ENCODE data around the gene RPS6KB2. TPM values are rescaled to one million over a fixed set of nuclear protein-coding genes. Genes with fewer than 3 reads are reported as not detected.
"Not testable (repeated sequence)": the region's sequence is repeated elsewhere in the genome, so short reads cannot be mapped to it uniquely, and the experiment has no call there.

RPS6KB2 gene
- total RNA-seq, 2 experiments from 2014 or later, result 53.4 to 57.2 TPM

GRCh38 chr11:67419325-67420049 lies 8.8 kb upstream of the RPS6KB2 start:
- intact Hi-C loops (cut with DNase I, micrococcal nuclease), result loop anchor here in 1 of 2 experiments (2.0 kb wide), 1 partner anchor 17 kb away; the partner anchor contains the start of gene PTPRCAP
- peak overlapping the region; percentile 78 for H3K27ac Mint-ChIP-seq
- peaks cover 52% of the 10 kb centered on the region for H3K4me1 Mint-ChIP-seq
- no peaks in the 10 kb centered on the region for H3K36me3 Mint-ChIP-seq (ENCODE audit: low read depth)
- ChIA-PET CTCF (interaction anchor here (0.8 to 4.0 kb wide), 6 partner anchors 10 to 74 kb away, joined by 3 to 34 read pairs (median 4); partner anchors contain the start of genes PPP1CA and TBC1D10C), POLR2A (interaction anchor here (2.1 to 3.0 kb wide), 2 partner anchors 11 to 15 kb away, joined by 13 to 14 read pairs; partner anchors contain the start of gene TBC1D10C)
- no peaks in the 10 kb centered on the region for H3K27me3 Mint-ChIP-seq
- peak overlapping the region; percentile 76 for H3K4me3 Mint-ChIP-seq
- H3K9me3 Mint-ChIP-seq (ENCODE audit: low read depth), result no peaks in the 10 kb centered on the region
- ATAC-seq (no peak), DNase-seq (peak; percentile 32)

GRCh38 chr11:67420147-67420645 lies 8.1 kb upstream of the RPS6KB2 start:
- CTCF ChIA-PET, result interaction anchor here (0.6 to 4.0 kb wide), 6 partner anchors 11 to 40 kb away, joined by 3 to 34 read pairs (median 4); partner anchors contain the start of genes PPP1CA, PTPRCAP and TBC1D10C
- no peaks in the 10 kb centered on the region for H3K36me3 Mint-ChIP-seq (ENCODE audit: low read depth)
- H3K27me3 Mint-ChIP-seq, result no peaks in the 10 kb centered on the region
- H3K4me1 Mint-ChIP-seq, result peaks cover 50% of the 10 kb centered on the region
- DNase-seq (no peak), ATAC-seq (no peak)
- intact Hi-C loops (cut with DNase I, micrococcal nuclease), result loop anchor here in 1 of 2 experiments (2.0 kb wide), 1 partner anchor 17 kb away; the partner anchor contains the start of gene PTPRCAP
- peak overlapping the region; percentile 76 for H3K4me3 Mint-ChIP-seq
- H3K27ac Mint-ChIP-seq, result peak overlapping the region; percentile 78
- POLR2A ChIA-PET, result interaction anchor here (3.0 kb wide), 1 partner anchor 16 kb away, joined by 14 read pairs; the partner anchor contains the start of gene TBC1D10C
- no peaks in the 10 kb centered on the region for H3K9me3 Mint-ChIP-seq (ENCODE audit: low read depth)

- ATAC-seq (peak; percentile 92), DNase-seq (peak; percentile 99)
- H3K9me3 Mint-ChIP-seq (ENCODE audit: low read depth), result no peaks in the 10 kb centered on the region
- intact Hi-C loops (cut with DNase I, micrococcal nuclease), result loop anchor here (1.0 to 2.0 kb wide), 9 partner anchors 16 to 384 kb away; partner anchors contain the start of genes AIP (in 1 of the 2), PTPRCAP (in 1 of the 2), RAD9A (in 1 of the 2) and TMEM134 (in 1 of the 2)
- POLR2A ChIA-PET, result interaction anchor here (3.0 kb wide), 1 partner anchor 16 kb away, joined by 14 read pairs; the partner anchor contains the start of gene TBC1D10C
- CTCF ChIA-PET, result interaction anchor here (0.6 to 4.0 kb wide), 6 partner anchors 12 to 40 kb away, joined by 3 to 34 read pairs (median 4); partner anchors contain the start of genes PPP1CA, PTPRCAP and TBC1D10C
- no peaks in the 10 kb centered on the region for H3K36me3 Mint-ChIP-seq (ENCODE audit: low read depth)
- peaks cover 49% of the 10 kb centered on the region for H3K4me1 Mint-ChIP-seq
- H3K27me3 Mint-ChIP-seq, result no peaks in the 10 kb centered on the region
- peak overlapping the region; percentile 76 for H3K4me3 Mint-ChIP-seq
- peak overlapping the region; percentile 84 for H3K27ac Mint-ChIP-seq
These were observed 7.5 kb upstream of the RPS6KB2 start for GRCh38 chr11:67420646-67421429.

- Mint-ChIP-seq H3K9me3 (ENCODE audit: low read depth) (no peaks in the 10 kb centered on the region), H3K36me3 (ENCODE audit: low read depth) (no peaks in the 10 kb centered on the region), H3K27ac (peak overlapping the region; percentile 84), H3K4me3 (peak overlapping the region; percentile 76), H3K27me3 (no peaks in the 10 kb centered on the region), H3K4me1 (peaks cover 43% of the 10 kb centered on the region)
- intact Hi-C loops (cut with DNase I, micrococcal nuclease), result loop anchor here (1.0 to 2.0 kb wide), 9 partner anchors 15 to 384 kb away; partner anchors contain the start of genes AIP (in 1 of the 2), PTPRCAP (in 1 of the 2), RAD9A (in 1 of the 2) and TMEM134 (in 1 of the 2)
- ChIA-PET POLR2A (no interaction called here), CTCF (interaction anchor here (1.2 to 4.0 kb wide), 2 partner anchors 19 to 41 kb away, joined by 3 to 34 read pairs; partner anchors contain the start of genes PPP1CA and TBC1D10C)
- DNase-seq, result no peak
- no peak for ATAC-seq
These were observed 6.8 kb upstream of the RPS6KB2 start for GRCh38 chr11:67421430-67422031.

GRCh38 chr11:67422891-67423290 lies 5.4 kb upstream of the RPS6KB2 start:
- intact Hi-C loops (cut with DNase I, micrococcal nuclease), result no loop called here
- ChIA-PET POLR2A (no interaction called here), CTCF (interaction anchor here (0.6 to 1.5 kb wide), 3 partner anchors 9 to 60 kb away, joined by 3 to 7 read pairs (median 3); partner anchors contain the start of gene PPP1CA)
- DNase-seq (no peak), ATAC-seq (no peak)
- Mint-ChIP-seq H3K9me3 (ENCODE audit: low read depth) (no peaks in the 10 kb centered on the region), H3K4me1 (peaks cover 40% of the 10 kb centered on the region), H3K27ac (peak overlapping the region; percentile 6), H3K27me3 (no peaks in the 10 kb centered on the region), H3K4me3 (no peak overlapping the region), H3K36me3 (ENCODE audit: low read depth) (no peaks in the 10 kb centered on the region)

GRCh38 chr11:67423466-67423865 lies 4.8 kb upstream of the RPS6KB2 start:
- CTCF ChIA-PET, result interaction anchor here (0.7 to 1.5 kb wide), 3 partner anchors 10 to 71 kb away, joined by 3 to 7 read pairs (median 3); partner anchors contain the start of gene PPP1CA
- POLR2A ChIA-PET, result no interaction called here
- H3K27me3 Mint-ChIP-seq, result no peaks in the 10 kb centered on the region
- DNase-seq, result no peak
- no peak overlapping the region for H3K4me3 Mint-ChIP-seq
- no peaks in the 10 kb centered on the region for H3K36me3 Mint-ChIP-seq (ENCODE audit: low read depth)
- no peaks in the 10 kb centered on the region for H3K9me3 Mint-ChIP-seq (ENCODE audit: low read depth)
- ATAC-seq, result no peak
- intact Hi-C loops (cut with DNase I, micrococcal nuclease), result no loop called here
- peaks cover 34% of the 10 kb centered on the region for H3K4me1 Mint-ChIP-seq
- no peak overlapping the region for H3K27ac Mint-ChIP-seq

GRCh38 chr11:67423891-67424613 lies 4.2 kb upstream of the RPS6KB2 start:
- POLR2A ChIA-PET, result no interaction called here
- no peak overlapping the region for H3K27ac Mint-ChIP-seq
- no peak for DNase-seq
- peaks cover 29% of the 10 kb centered on the region for H3K4me1 Mint-ChIP-seq
- H3K4me3 Mint-ChIP-seq, result no peak overlapping the region
- no peaks in the 10 kb centered on the region for H3K9me3 Mint-ChIP-seq (ENCODE audit: low read depth)
- no peak for ATAC-seq
- H3K27me3 Mint-ChIP-seq, result no peaks in the 10 kb centered on the region
- intact Hi-C loops (cut with DNase I, micrococcal nuclease), result no loop called here
- CTCF ChIA-PET, result interaction anchor here (0.7 to 1.5 kb wide), 3 partner anchors 9 to 72 kb away, joined by 3 to 7 read pairs (median 3); partner anchors contain the start of gene PPP1CA
- H3K36me3 Mint-ChIP-seq (ENCODE audit: low read depth), result peaks cover 2% of the 10 kb centered on the region

GRCh38 chr11:67427364-67427859 lies 882 bp upstream of the RPS6KB2 start:
- ATAC-seq (peak; percentile 41), DNase-seq (peak; percentile 60)
- CTCF ChIA-PET, result interaction anchor here (1.0 to 2.0 kb wide), 2 partner anchors 25 to 41 kb away, joined by 3 to 7 read pairs; partner anchors contain the start of gene PPP1CA
- intact Hi-C loops (cut with DNase I, micrococcal nuclease), result loop anchor here in 1 of 2 experiments (5.0 kb wide), 1 partner anchor 40 kb away; the partner anchor contains the start of gene TMEM134
- H3K4me1 Mint-ChIP-seq, result peaks cover 33% of the 10 kb centered on the region
- H3K9me3 Mint-ChIP-seq (ENCODE audit: low read depth); POLR2A ChIA-PET; H3K27me3 Mint-ChIP-seq: not testable (repeated sequence)
- peaks cover 21% of the 10 kb centered on the region for H3K36me3 Mint-ChIP-seq (ENCODE audit: low read depth)
- peak overlapping the region; percentile 98 for H3K27ac Mint-ChIP-seq
- H3K4me3 Mint-ChIP-seq, result peak overlapping the region; percentile 90

- Mint-ChIP-seq H3K4me3 (peak overlapping the region; percentile 90), H3K27ac (peak overlapping the region; percentile 94), H3K4me1 (peaks cover 45% of the 10 kb centered on the region), H3K36me3 (ENCODE audit: low read depth) (peaks cover 32% of the 10 kb centered on the region), H3K27me3 (no peaks in the 10 kb centered on the region), H3K9me3 (ENCODE audit: low read depth) (no peaks in the 10 kb centered on the region)
- ChIA-PET CTCF (interaction anchor here (0.6 to 2.0 kb wide), 3 partner anchors 10 to 78 kb away, joined by 3 to 7 read pairs (median 5); partner anchors contain the start of gene PPP1CA), POLR2A (interaction anchor here (1.1 to 1.3 kb wide), 2 partner anchors 8 to 22 kb away, joined by 3 read pairs; no protein-coding TSS in a partner anchor)
- DNase-seq (peak; percentile 27), ATAC-seq (no peak)
- intact Hi-C loops (cut with DNase I, micrococcal nuclease), result loop anchor here (2.0 to 5.0 kb wide), 4 partner anchors 38 to 602 kb away; partner anchors contain the start of genes ANKRD13D (in 1 of the 2), KDM2A (in 1 of the 2), NDUFS8 (in 1 of the 2) and TMEM134 (in 1 of the 2)
These were observed 859 bp downstream of the RPS6KB2 start for GRCh38 chr11:67429038-67429668.

Data from activated CD4-positive, alpha-beta T cell treated with anti-CD3 and anti-CD28 coated beads for 36 hours (primary cell).